T-helper 9 cell (primary cell): ENCODE measurements around the gene ESPN.
A peak's percentile ranks its signal among the peaks of the same experiment; 100 is the strongest.
"Not testable (repeated sequence)": the region's sequence is repeated elsewhere in the genome, so short reads cannot be mapped to it uniquely, and the experiment has no call there.

Experiments
- DNase-seq: peaks from one replicate; pipeline ENCODE4 v3.0.0-alpha.2; 2020
- total RNA-seq, 2 donors: gene quantifications; one replicate each; lab custom pipeline; 2026; lab: John Stamatoyannopoulos, UW

Gene ESPN, protein sequence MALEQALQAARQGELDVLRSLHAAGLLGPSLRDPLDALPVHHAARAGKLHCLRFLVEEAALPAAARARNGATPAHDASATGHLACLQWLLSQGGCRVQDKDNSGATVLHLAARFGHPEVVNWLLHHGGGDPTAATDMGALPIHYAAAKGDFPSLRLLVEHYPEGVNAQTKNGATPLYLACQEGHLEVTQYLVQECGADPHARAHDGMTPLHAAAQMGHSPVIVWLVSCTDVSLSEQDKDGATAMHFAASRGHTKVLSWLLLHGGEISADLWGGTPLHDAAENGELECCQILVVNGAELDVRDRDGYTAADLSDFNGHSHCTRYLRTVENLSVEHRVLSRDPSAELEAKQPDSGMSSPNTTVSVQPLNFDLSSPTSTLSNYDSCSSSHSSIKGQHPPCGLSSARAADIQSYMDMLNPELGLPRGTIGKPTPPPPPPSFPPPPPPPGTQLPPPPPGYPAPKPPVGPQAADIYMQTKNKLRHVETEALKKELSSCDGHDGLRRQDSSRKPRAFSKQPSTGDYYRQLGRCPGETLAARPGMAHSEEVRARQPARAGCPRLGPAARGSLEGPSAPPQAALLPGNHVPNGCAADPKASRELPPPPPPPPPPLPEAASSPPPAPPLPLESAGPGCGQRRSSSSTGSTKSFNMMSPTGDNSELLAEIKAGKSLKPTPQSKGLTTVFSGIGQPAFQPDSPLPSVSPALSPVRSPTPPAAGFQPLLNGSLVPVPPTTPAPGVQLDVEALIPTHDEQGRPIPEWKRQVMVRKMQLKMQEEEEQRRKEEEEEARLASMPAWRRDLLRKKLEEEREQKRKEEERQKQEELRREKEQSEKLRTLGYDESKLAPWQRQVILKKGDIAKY
- total RNA-seq, result 7.7 to 11.1 reads per million in 2 donors

DNA sequence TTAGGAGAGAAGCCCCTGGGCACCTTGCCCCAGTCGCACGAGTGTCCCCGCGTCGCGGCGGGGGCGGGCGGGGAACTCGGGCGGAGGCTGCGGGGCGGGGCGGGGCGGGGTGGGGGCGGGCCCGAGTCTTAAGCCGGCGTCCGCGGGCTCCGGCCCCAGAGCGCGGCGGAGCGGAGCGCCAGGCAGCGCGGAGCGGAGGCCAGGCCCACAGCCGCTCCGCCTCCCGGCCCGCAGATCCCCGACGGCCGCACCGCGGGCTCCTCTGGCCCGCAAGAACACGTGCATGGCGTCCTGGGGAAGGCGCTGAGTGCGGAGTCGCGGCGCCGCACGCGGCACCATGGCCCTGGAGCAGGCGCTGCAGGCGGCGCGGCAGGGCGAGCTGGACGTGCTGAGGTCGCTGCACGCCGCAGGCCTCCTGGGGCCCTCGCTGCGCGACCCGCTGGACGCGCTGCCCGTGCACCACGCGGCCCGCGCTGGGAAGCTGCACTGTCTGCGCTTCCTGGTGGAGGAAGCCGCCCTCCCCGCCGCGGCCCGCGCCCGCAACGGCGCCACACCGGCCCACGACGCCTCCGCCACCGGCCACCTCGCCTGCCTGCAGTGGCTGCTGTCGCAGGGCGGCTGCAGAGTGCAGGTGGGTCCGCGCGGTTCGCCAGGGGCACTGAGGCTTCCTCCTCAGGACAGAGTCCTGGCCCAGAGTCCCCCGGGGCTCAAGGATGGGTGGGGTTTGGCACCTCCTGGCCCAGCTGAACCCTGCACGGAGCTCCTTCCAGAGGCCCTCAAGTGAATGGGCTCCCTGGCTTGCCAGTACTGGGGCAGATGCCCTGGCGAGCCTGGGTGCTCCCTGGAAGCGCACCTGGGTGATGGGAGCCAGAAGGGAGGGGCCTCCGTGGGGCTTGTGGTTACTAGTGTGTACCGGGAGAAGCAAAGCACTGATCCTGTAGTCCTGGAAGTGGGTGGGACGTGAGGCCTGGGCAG is at the start of gene ESPN:
Gene ESPN (plus strand): TSS at position 158 of the 975 bp plus-strand sequence. CDS start 180 bp downstream, at position 338.
- no peak for DNase-seq

- no peak for DNase-seq
These were observed 46.4 kb upstream of the ESPN start for GRCh38 chr1:6378096-6378746.

DNA sequence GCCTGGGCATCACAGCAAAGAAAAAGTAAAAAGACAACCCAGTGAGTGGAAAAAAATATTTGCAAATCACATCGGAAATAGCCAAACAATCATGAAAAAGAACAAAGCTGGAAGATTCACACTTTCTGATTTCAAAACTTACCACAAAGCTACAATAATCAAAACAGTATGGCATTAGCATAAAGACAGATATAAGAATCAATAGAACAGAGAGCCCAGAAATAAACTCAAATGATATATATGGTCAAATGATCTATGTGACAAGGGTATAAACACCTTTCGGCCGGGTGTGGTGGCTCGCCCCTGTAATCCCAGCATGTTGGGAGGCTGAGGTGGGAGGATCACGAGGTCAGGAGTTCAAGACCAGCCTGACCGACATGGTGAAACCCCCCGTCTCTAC is 44.5 kb upstream of the ESPN start:
- DNase-seq, result no peak

DNA sequence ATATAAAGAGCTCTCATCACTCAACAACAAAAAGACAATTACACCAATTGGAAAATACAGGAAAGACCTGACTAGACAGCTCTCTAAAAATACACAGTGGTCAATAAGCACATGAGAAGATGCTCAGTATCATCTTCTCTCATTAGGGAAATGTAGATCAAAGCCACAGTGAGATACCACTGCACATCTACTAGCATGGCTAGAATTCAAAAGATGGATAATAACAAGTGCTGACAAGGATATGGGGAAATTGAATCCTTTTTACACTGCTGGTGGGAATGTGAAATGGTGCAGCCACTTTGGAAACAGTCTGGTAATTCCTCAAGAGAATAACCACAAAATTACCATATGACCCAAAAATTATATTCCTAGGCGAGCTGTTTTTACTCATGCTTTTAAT is 40.4 kb upstream of the ESPN start:
- no peak for DNase-seq

GRCh38 chr1:6384962-6385361 is 39.6 kb upstream of the ESPN start:
- no peak for DNase-seq

DNA sequence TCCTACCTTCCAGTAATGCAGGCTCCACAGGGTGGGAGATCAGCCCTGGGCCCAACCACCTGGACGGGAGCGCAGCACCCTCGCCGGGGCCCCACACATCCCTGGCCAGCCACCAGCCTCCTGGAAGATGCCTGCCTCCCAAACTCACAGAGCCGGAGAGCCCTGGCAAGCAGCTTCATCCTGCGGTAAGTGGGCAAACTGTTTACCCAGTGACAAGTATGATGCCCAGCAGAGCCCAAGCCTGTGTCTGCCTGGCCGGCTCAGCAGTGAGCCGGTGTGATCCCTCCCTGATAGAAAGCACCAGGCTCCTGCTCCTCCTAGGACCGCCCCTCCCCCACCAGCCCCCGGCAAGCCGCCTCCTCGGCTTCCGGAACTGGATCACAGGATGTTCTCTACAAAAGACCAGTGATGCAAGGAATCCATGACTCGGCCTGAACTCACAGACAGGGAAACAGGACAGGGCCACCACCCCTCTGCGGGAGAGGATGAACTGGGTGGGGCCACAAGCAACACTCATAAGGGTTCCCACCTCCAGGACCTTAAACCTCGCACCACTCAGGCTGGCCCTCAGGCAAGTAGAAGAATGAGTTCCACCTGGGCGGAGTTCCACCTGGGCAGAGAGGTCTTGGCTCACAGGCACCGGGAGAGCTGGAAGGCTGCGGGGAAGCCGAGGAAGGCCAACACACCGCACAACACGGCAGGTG is 38.9 kb upstream of the ESPN start:
- no peak for DNase-seq

GRCh38 chr1:6386371-6386949 is 38.1 kb upstream of the ESPN start:
- no peak for DNase-seq

- no peak for DNase-seq
These were observed 34.6 kb upstream of the ESPN start for GRCh38 chr1:6389971-6390370.

DNA sequence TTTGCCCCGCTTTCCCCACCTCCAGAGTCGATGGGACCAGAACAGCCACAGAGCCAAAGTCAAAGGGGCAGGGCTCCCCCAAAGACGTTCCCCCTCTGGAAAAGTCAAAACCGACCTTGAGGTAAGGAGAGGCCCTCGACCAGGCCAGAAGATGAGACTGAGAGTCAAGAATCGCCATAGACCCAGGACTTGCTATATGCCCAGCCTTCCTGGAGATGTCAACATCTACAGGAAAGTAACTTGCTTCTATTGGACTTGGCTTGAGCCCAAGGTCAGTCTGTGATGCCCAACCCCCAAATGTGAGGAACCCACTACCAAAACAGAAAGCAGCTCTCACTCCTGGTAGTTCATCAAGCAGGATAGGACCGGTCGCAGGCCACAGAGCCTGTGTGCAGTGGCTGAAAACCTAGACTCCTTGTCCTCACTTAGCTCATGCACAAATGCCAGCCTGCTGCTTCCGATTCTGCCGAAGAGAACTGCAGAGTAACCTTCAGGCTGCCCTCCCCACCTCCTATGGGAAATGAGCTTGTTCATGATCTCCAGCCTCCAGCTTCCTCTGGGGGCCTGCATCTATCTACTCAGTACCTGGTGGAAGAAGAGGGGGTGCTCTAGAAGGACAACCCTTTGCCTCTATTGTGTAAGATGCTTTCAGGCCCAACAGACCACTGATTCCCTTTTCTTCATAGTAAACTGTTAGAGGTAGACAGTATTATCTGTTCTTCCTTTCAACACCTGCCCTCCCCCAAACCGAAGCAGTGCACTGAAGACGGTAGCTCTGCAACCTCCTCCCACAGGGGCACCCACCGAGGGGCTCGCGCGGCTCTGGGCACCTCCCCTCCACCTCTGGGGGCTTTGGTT is 32.4 kb upstream of the ESPN start:
- no peak for DNase-seq

DNA sequence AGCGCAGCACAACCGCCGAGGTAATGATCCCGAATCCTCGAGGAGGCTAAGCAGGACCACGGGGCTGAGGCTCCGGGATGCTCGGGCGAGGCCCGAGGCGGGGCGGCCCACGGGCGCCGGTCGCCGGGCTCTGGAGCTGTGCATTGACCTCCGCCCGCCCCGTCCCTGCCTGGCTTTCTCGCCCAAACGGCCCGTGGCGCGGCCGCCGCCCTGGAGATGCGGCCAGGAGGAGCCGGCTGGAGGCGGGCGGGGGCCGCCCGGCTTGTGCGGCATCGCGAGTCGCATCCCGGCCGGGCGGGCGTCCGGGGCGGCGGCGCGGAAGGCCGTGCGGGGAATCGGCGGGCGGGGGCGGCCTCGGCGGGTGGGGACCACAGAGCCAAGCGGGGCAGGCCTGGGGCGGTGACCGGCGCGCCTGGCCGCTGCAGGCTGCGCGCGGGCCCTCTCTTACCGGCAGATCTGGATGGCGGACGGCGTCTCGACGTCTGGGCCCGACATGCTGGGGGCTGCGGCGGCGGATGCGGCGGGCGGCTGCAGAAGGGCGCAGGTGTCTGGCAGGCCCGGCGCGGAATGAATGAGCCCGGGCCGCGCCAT is 31.7 kb upstream of the ESPN start:
- DNase-seq, result no peak

DNA sequence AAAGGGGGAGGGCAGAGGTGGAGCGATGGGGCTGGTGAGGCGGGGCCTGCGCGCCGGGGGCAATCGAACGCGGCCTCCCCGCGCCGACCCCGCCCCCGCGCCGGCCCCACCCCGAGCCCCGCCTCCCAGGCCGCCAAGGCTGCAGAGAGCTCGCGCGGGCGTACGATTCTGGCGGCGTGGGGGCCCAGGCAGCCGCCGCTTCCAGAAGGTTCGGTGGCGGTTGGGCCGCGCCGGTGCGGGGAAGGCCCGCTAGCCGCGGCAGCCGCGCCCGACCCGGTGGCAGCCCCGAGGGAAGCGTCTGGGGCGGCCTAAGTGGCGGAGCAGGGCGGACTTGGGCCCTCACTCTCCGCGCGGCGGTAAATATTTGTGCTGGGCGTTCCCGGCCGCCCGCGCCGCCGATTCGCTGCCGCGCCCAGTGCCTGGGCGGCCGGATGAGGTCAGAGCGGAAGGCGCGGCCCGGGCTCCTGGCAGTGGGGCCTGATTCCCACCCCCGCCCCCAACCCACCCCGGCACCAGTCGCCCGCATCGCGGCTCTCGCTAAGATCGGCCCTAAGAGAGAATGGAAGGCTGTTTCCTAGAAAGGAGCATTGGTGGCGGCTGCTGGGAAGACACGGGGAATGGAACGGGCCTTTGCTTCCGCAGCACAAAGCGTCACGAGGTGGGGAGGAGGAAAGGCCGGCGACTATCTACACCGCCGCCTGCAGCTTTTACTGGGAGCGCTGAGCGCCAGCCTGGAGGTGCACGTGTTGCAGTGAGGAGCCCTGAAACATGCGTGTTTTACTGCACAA is 31.0 kb upstream of the ESPN start, which contains the start of gene ACOT7:
Gene ACOT7 (minus strand): TSS at position 368 of the 788 bp plus-strand sequence. CDS start 368 bp downstream, outside the sequence.
- peak; percentile 90 for DNase-seq

- not testable (repeated sequence) for DNase-seq
These were observed 29.4 kb upstream of the ESPN start for GRCh38 chr1:6395130-6395529.

- DNase-seq, result not testable (repeated sequence)
These were observed 28.8 kb upstream of the ESPN start for GRCh38 chr1:6395781-6396244.

DNA sequence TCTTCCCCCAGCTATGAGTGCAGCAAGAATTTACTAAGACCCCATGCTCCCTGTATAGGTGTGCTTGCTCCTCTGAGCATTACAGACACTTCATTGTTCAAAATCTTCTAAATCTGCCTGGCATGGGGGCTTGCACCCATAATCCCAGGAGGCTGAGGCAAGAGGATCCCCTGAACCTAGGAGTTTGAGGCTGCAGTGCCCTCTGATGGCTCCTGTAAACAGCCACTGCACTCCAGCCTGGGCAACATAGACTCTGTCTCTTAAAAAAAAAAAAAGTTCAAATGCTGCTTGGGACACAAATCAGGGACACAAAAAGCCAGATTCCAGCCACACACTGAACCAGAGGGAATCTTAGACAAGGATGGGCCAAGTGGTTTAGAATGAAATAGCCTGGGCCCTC is 27.6 kb upstream of the ESPN start:
- DNase-seq, result no peak

- DNase-seq, result no peak
These were observed 26.6 kb upstream of the ESPN start for GRCh38 chr1:6397844-6398441.

DNA sequence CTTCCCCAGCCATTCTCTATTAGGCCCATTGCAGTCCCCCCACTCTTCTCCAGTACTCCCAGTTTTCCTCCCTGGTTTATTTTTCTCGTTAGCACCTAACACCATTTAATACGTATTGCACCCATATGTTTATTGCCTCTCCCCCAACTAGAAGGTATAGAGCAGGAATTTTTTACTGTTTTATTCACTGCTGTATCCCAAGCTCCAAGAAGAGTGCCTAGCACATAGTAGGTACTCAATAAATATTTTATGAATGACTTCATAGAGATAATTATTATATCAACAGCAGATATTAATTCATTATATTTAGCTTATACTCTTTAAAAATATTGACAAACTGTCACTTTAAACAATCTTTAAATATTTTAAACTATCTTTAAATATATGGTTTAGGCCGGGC is 25.3 kb upstream of the ESPN start:
- no peak for DNase-seq

- DNase-seq, result no peak
These were observed 22.9 kb upstream of the ESPN start for GRCh38 chr1:6401673-6402072.

- DNase-seq, result no peak
These were observed 16.6 kb upstream of the ESPN start for GRCh38 chr1:6408023-6408422.
